Mucosa of descending colon (tissue), 3 donors: ENCODE measurements around the gene CACNA1H. TPM values are rescaled to one million over a fixed set of nuclear protein-coding genes. Genes with fewer than 3 reads are reported as not detected.

Experiments used
- ATAC-seq: fragments of 200-7000 bp; cut with Tn5 transposase; one replicate; pipeline ENCODE4 v1.9.1; 2020; ENCODE audit warnings: mild to moderate bottlenecking, moderate library complexity
- DNase-seq, 3 donors: peaks; one replicate each; pipeline ENCODE4 v3.0.0-alpha.2; 2020
- H3K36me3 ChIP-seq: fragments of 200-600 bp; one replicate; pipeline ENCODE4 v1.8.0; 2021; ENCODE audit warnings: low read depth, mild to moderate bottlenecking
- H3K4me1 ChIP-seq: fragments of 200-600 bp; one replicate; pipeline ENCODE4 v1.8.0; 2021; ENCODE audit warnings: low read depth, mild to moderate bottlenecking
- H3K4me3 ChIP-seq: fragments of 200-600 bp; one replicate; pipeline ENCODE4 v1.8.0; 2021; ENCODE audit warnings: mild to moderate bottlenecking
- H3K9me3 ChIP-seq: fragments of 200-600 bp; one replicate; pipeline ENCODE4 v1.8.0; 2021; ENCODE audit warnings: mild to moderate bottlenecking
- CTCF ChIP-seq: fragments of 200-600 bp; IDR thresholded peaks from one replicate; pipeline ENCODE4 v1.8.0; 2022; ENCODE audit warnings: antibody characterized with exemption, mild to moderate bottlenecking
- intact Hi-C, 2 donors: fragments of 100-400 bp; cut with DNase I in 1 of 2; cut with micrococcal nuclease in 1 of 2; formaldehyde crosslinking; loops; one replicate each; pipeline versions ENCODE4 v1.11.0 to v1.11.1; 2022; cut with DNase I, micrococcal nuclease
- total RNA-seq, 3 donors: library from RNA; stranded (reverse); fragmentation: NEBNext Ultra II Directional in 2 of 3; extraction: Animal tissue kit (Norgen Biotek cat#: 25700) in 2 of 3; gene quantifications; one replicate each; pipeline versions ENCODE4 v1.2.1 to v1.2.4, GENCODE V29; 2021 to 2023
- donor health status: DM: no; HTN: no; CAD: no; lungs with moderate emphysema.
- donor health status: DM: no; HTN: no; CAD: no.
- donor health status: DM: no; HTN: yes; CAD: no.

CACNA1H gene
- total RNA-seq, 3 donors from 2014 or later, result 6.0 to 160 (median 9.5) TPM

GRCh38 chr16:1175566-1176279 is 22.8 kb downstream of the CACNA1H start:
- no peaks in the 10 kb centered on the region for H3K9me3 ChIP-seq
- no peaks in the 10 kb centered on the region for H3K4me1 ChIP-seq
- no peak overlapping the region for H3K4me3 ChIP-seq
- no peak for TF ChIP-seq CTCF
- no peaks in the 10 kb centered on the region for H3K36me3 ChIP-seq
- no peak for ATAC-seq
- intact Hi-C loops, result no loop called here
- DNase-seq, result no peak

- Histone ChIP-seq H3K4me1 (peaks cover 5% of the 10 kb centered on the region), H3K4me3 (no peak overlapping the region), H3K36me3 (no peaks in the 10 kb centered on the region), H3K9me3 (no peaks in the 10 kb centered on the region)
- DNase-seq (no peak), ATAC-seq (no peak)
- no peak for TF ChIP-seq CTCF
- intact Hi-C loops, result no loop called here
Measured at GRCh38 chr16:1176280-1176897, 23.5 kb downstream of the CACNA1H start.

- TF ChIP-seq CTCF, result no peak
- no peak for DNase-seq
- no peak for ATAC-seq
- no peak overlapping the region for H3K4me3 ChIP-seq
- H3K36me3 ChIP-seq, result no peaks in the 10 kb centered on the region
- H3K4me1 ChIP-seq, result peaks cover 5% of the 10 kb centered on the region
- H3K9me3 ChIP-seq, result no peaks in the 10 kb centered on the region
- intact Hi-C loops, result no loop called here
Measured at GRCh38 chr16:1177053-1177452, 24.1 kb downstream of the CACNA1H start.

- H3K4me1 ChIP-seq, result peaks cover 5% of the 10 kb centered on the region
- H3K4me3 ChIP-seq, result no peak overlapping the region
- no peaks in the 10 kb centered on the region for H3K9me3 ChIP-seq
- intact Hi-C loops, result no loop called here
- no peaks in the 10 kb centered on the region for H3K36me3 ChIP-seq
- no peak for TF ChIP-seq CTCF
- ATAC-seq (no peak), DNase-seq (no peak)
Measured at GRCh38 chr16:1177750-1178149, 24.8 kb downstream of the CACNA1H start.

GRCh38 chr16:1178295-1178910 is 25.5 kb downstream of the CACNA1H start:
- ATAC-seq (no peak), DNase-seq (no peak)
- Histone ChIP-seq H3K9me3 (no peaks in the 10 kb centered on the region), H3K4me1 (peaks cover 5% of the 10 kb centered on the region), H3K36me3 (no peaks in the 10 kb centered on the region), H3K4me3 (no peak overlapping the region)
- TF ChIP-seq CTCF, result no peak
- intact Hi-C loops, result no loop called here
